ENCODE results near the gene RGS9.

DNA sequence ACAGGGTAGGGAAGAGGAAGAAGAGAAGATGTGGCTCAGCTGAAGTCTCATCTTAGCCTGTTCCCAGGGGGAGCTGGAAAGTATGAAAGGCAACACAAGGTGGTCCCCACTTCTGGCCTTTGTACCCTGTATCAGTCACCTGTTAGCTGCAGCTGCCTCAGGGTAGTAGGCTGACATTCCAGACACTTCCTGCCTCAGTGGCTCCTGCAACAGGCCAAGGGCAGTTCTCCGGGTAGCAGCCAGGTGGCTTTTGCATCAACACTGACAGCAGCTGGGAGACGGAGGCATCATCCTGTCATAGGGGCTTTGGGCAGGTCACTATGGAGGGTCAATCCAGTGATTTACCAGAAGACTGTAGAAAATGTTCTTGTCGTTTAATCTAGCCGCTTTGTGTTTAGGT is 124.0 kb downstream of the RGS9 start:
- TF ChIP-seq, protein P1, sequence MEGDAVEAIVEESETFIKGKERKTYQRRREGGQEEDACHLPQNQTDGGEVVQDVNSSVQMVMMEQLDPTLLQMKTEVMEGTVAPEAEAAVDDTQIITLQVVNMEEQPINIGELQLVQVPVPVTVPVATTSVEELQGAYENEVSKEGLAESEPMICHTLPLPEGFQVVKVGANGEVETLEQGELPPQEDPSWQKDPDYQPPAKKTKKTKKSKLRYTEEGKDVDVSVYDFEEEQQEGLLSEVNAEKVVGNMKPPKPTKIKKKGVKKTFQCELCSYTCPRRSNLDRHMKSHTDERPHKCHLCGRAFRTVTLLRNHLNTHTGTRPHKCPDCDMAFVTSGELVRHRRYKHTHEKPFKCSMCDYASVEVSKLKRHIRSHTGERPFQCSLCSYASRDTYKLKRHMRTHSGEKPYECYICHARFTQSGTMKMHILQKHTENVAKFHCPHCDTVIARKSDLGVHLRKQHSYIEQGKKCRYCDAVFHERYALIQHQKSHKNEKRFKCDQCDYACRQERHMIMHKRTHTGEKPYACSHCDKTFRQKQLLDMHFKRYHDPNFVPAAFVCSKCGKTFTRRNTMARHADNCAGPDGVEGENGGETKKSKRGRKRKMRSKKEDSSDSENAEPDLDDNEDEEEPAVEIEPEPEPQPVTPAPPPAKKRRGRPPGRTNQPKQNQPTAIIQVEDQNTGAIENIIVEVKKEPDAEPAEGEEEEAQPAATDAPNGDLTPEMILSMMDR (conservative IDR thresholded peaks at IDR 0.05 in 1 of 2, IDR thresholded peaks at IDR 0.05 in 1 of 2; ENCODE audit: extremely low read depth in 1 of 2, insufficient read depth in 1 of 2, low read depth in 1 of 2, low read length in 2 of 2): no peak
- no peak for TF ChIP-seq EZH2 (IDR thresholded peaks at IDR 0.05; ENCODE audit: borderline replicate concordance, low read length)
